Measurements from ENCODE around the gene SND1.
"Not testable (repeated sequence)": the region's sequence is repeated elsewhere in the genome, so short reads cannot be mapped to it uniquely, and the experiment has no call there.

Gene SND1

DNA sequence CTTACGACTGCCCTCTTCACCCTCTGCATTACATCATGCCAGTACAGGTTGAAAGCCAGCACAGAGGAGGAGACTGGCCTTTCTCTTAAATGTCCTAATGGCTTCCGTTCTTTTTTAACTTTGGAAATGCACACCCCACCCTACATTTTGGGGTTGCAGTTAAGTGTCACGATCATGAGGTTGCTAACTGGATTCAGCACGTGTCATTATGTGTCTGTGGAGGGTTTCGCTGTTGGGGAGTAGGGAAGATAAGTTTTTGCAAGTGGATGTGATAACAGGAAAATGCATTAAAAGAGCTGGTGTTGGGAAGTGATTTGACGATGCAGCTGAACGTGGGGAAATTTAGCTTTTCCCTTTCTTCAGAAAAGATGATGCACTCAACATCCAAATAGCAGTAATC, 243.4 kb downstream of the SND1 start:
- Histone ChIP-seq H3K27me3 (ENCODE audit: control insufficient read depth, insufficient read depth, low read length) (no peaks in the 10 kb centered on the region), H3K9ac (ENCODE audit: low read length) (no peak overlapping the region), H3K4me1 (ENCODE audit: control insufficient read depth, insufficient read depth, low read length) (peaks cover 11% of the 10 kb centered on the region), H3K9me3 (ENCODE audit: control insufficient read depth, low read length) (no peaks in the 10 kb centered on the region), H3K36me3 (ENCODE audit: control insufficient read depth, insufficient read depth, low read length) (no peaks in the 10 kb centered on the region), H3K4me3 (ENCODE audit: low read length) (no peak overlapping the region)

DNA sequence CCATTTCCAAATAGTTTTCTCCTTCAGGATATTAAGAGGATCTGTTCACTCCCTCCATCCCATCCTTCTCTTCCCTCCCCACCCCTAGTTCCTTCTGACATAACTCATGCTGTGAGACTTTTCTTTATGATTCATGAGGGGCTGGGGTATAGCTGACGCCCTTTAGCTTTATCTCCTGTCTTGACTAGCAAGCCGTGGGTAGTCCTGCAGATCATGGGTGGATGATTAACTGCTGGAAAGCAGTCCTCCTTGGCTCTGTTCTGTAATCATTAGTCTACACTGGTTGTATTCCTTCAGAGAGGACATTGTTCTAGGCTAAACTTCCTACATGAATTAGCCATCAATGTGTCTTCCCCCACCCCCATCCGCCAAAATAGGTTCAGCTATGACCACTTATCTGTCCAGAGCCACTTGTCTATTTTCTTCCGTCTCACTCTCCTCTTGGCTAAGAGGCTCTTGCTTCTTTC, 243.9 kb downstream of the SND1 start:
- no peaks in the 10 kb centered on the region for H3K36me3 ChIP-seq (ENCODE audit: control insufficient read depth, insufficient read depth, low read length)
- H3K4me1 ChIP-seq (ENCODE audit: control insufficient read depth, insufficient read depth, low read length): peaks cover 13% of the 10 kb centered on the region
- no peak overlapping the region for H3K9ac ChIP-seq (ENCODE audit: low read length)
- no peaks in the 10 kb centered on the region for H3K27me3 ChIP-seq (ENCODE audit: control insufficient read depth, insufficient read depth, low read length)
- H3K4me3 ChIP-seq (ENCODE audit: low read length): no peak overlapping the region
- H3K9me3 ChIP-seq (ENCODE audit: control insufficient read depth, low read length): no peaks in the 10 kb centered on the region

- no peak overlapping the region for H3K4me3 ChIP-seq (ENCODE audit: low read length)
Measured at GRCh38 chr7:127896659-127897058, 244.7 kb downstream of the SND1 start.

GRCh38 chr7:127897704-127898454, 245.9 kb downstream of the SND1 start:
- H3K4me3 ChIP-seq (ENCODE audit: low read length): no peak overlapping the region
- peaks cover 21% of the 10 kb centered on the region for H3K4me1 ChIP-seq (ENCODE audit: control insufficient read depth, insufficient read depth, low read length)
- no peaks in the 10 kb centered on the region for H3K27me3 ChIP-seq (ENCODE audit: control insufficient read depth, insufficient read depth, low read length)

More at GRCh38 chr7:127896659-127897058, 244.7 kb downstream of the SND1 start:
- Histone ChIP-seq H3K36me3 (ENCODE audit: control insufficient read depth, insufficient read depth, low read length) (no peaks in the 10 kb centered on the region), H3K9ac (ENCODE audit: low read length) (no peak overlapping the region), H3K9me3 (ENCODE audit: control insufficient read depth, low read length) (no peaks in the 10 kb centered on the region), H3K4me1 (ENCODE audit: control insufficient read depth, insufficient read depth, low read length) (peaks cover 14% of the 10 kb centered on the region), H3K27me3 (ENCODE audit: control insufficient read depth, insufficient read depth, low read length) (no peaks in the 10 kb centered on the region)

DNA sequence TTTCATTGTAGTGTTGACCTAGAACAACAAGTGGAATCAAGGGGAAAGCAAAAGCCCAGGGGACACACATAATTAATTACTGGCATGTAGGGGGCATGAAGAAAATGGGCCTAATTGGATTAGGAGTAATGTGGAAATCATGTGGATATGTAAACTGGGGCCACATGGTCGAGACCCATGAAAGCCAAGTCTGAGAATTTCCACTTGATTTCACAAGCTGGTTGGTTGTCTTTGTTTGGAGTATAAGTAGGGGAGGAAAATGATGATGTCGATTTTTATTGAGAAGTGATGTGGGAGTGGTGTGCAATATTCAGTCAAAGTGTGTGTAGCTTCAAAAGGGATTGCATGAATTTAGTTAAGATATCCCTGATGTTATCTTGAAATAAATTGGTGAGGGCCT, 247.4 kb downstream of the SND1 start:
- Histone ChIP-seq H3K9ac (ENCODE audit: low read length) (no peak overlapping the region), H3K9me3 (ENCODE audit: control insufficient read depth, low read length) (no peaks in the 10 kb centered on the region), H3K4me3 (ENCODE audit: low read length) (no peak overlapping the region), H3K27me3 (ENCODE audit: control insufficient read depth, insufficient read depth, low read length) (no peaks in the 10 kb centered on the region), H3K4me1 (ENCODE audit: control insufficient read depth, insufficient read depth, low read length) (peaks cover 21% of the 10 kb centered on the region), H3K36me3 (ENCODE audit: control insufficient read depth, insufficient read depth, low read length) (no peaks in the 10 kb centered on the region)

More at GRCh38 chr7:127897704-127898454, 245.9 kb downstream of the SND1 start:
- H3K36me3 ChIP-seq (ENCODE audit: control insufficient read depth, insufficient read depth, low read length): no peaks in the 10 kb centered on the region
- H3K9me3 ChIP-seq (ENCODE audit: control insufficient read depth, low read length): no peaks in the 10 kb centered on the region
- H3K9ac ChIP-seq (ENCODE audit: low read length): no peak overlapping the region

- no peak overlapping the region for H3K9ac ChIP-seq (ENCODE audit: low read length)
- H3K36me3 ChIP-seq (ENCODE audit: control insufficient read depth, insufficient read depth, low read length): no peaks in the 10 kb centered on the region
- no peaks in the 10 kb centered on the region for H3K9me3 ChIP-seq (ENCODE audit: control insufficient read depth, low read length)
- H3K4me1 ChIP-seq (ENCODE audit: control insufficient read depth, insufficient read depth, low read length): peaks cover 21% of the 10 kb centered on the region
- no peaks in the 10 kb centered on the region for H3K27me3 ChIP-seq (ENCODE audit: control insufficient read depth, insufficient read depth, low read length)
- no peak overlapping the region for H3K4me3 ChIP-seq (ENCODE audit: low read length)
Measured at GRCh38 chr7:127900141-127900540, 248.1 kb downstream of the SND1 start.

- Histone ChIP-seq H3K4me1 (ENCODE audit: control insufficient read depth, insufficient read depth, low read length) (peaks cover 28% of the 10 kb centered on the region), H3K9ac (ENCODE audit: low read length) (no peak overlapping the region), H3K9me3 (ENCODE audit: control insufficient read depth, low read length) (no peaks in the 10 kb centered on the region), H3K4me3 (ENCODE audit: low read length) (no peak overlapping the region), H3K36me3 (ENCODE audit: control insufficient read depth, insufficient read depth, low read length) (no peaks in the 10 kb centered on the region), H3K27me3 (ENCODE audit: control insufficient read depth, insufficient read depth, low read length) (no peaks in the 10 kb centered on the region)
Measured at GRCh38 chr7:127900732-127901685, 249.0 kb downstream of the SND1 start.

DNA sequence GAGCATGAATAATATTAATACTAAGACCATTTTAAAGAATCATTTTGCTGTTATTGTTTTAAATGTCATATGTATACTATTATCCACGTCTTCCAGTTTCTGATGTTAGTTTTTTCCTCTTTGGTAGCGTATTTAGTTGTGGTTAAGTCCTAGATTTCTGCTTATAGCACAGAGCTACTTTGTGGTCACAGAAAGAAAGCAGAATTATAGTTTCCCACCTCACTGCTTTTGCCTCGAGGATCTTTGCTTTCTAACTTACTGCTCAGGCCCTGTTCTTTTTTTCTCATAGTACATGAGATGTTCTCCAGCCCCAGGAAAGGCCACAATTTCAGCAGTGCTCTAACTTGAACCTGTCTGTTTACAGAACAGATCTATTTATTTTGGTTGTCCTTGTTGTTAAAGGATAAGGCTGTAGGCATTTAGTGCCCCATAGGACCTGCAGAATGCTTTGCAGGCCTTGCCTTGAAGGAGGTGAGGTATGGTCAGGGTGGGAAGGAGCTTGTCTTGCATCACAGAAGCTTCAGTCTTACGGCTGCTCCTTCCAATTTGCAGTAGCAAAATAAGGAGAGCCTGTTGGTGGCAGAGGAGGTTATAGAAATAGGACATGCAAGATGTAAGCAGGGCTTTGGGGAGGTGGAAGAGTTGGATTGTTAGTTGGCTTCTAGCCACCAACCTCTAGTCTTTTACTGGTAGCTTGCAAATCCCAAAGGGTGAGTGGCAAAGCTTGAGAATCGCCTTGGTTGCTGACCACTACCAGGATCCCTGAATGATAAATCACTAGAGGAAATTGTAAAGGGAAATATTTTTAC, 250.1 kb downstream of the SND1 start:
- H3K4me3 ChIP-seq (ENCODE audit: low read length): no peak overlapping the region
- no peak overlapping the region for H3K9ac ChIP-seq (ENCODE audit: low read length)
- peaks cover 30% of the 10 kb centered on the region for H3K4me1 ChIP-seq (ENCODE audit: control insufficient read depth, insufficient read depth, low read length)

DNA sequence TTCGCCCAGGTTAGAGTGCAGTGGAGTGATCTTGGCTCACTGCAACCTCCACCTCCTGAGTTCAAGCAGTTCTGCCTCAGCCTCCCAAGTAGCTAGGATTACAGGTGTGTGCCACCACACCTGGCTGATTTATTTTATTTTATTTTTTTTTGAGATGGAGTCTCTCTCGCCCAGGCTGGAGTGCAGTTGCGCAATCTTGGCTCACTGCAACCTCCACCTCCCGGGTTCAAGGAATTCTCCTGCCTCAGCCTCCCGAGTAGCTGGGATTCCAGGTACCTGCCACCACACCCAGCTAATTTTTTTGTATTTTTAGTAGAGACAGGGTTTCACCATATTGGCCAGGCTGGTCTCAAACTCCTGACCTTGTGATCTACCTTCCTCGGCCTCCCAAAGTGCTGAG, 250.8 kb downstream of the SND1 start:
- H3K36me3 ChIP-seq (ENCODE audit: control insufficient read depth, insufficient read depth, low read length); H3K4me3 ChIP-seq (ENCODE audit: low read length); H3K9ac ChIP-seq (ENCODE audit: low read length); H3K27me3 ChIP-seq (ENCODE audit: control insufficient read depth, insufficient read depth, low read length); H3K9me3 ChIP-seq (ENCODE audit: control insufficient read depth, low read length): not testable (repeated sequence)
- peaks cover 36% of the 10 kb centered on the region for H3K4me1 ChIP-seq (ENCODE audit: control insufficient read depth, insufficient read depth, low read length)

More for the DNA sequence above, 250.1 kb downstream of the SND1 start:
- Histone ChIP-seq H3K27me3 (ENCODE audit: control insufficient read depth, insufficient read depth, low read length) (no peaks in the 10 kb centered on the region), H3K9me3 (ENCODE audit: control insufficient read depth, low read length) (no peaks in the 10 kb centered on the region), H3K36me3 (ENCODE audit: control insufficient read depth, insufficient read depth, low read length) (no peaks in the 10 kb centered on the region)

GRCh38 chr7:127903892-127904669, 252.1 kb downstream of the SND1 start:
- no peaks in the 10 kb centered on the region for H3K36me3 ChIP-seq (ENCODE audit: control insufficient read depth, insufficient read depth, low read length)
- no peaks in the 10 kb centered on the region for H3K9me3 ChIP-seq (ENCODE audit: control insufficient read depth, low read length)

GRCh38 chr7:127904670-127904985, 252.6 kb downstream of the SND1 start:
- Histone ChIP-seq H3K27me3 (ENCODE audit: control insufficient read depth, insufficient read depth, low read length) (no peaks in the 10 kb centered on the region), H3K9ac (ENCODE audit: low read length) (no peak overlapping the region), H3K4me3 (ENCODE audit: low read length) (no peak overlapping the region), H3K4me1 (ENCODE audit: control insufficient read depth, insufficient read depth, low read length) (peaks cover 43% of the 10 kb centered on the region), H3K36me3 (ENCODE audit: control insufficient read depth, insufficient read depth, low read length) (no peaks in the 10 kb centered on the region), H3K9me3 (ENCODE audit: control insufficient read depth, low read length) (no peaks in the 10 kb centered on the region)

More at GRCh38 chr7:127903892-127904669, 252.1 kb downstream of the SND1 start:
- Histone ChIP-seq H3K27me3 (ENCODE audit: control insufficient read depth, insufficient read depth, low read length) (no peaks in the 10 kb centered on the region), H3K4me3 (ENCODE audit: low read length) (no peak overlapping the region), H3K9ac (ENCODE audit: low read length) (no peak overlapping the region), H3K4me1 (ENCODE audit: control insufficient read depth, insufficient read depth, low read length) (peaks cover 40% of the 10 kb centered on the region)
